H1 (cell line): ENCODE results near the gene RUNX1. TPM values are rescaled to one million over a fixed set of nuclear protein-coding genes. Genes with fewer than 3 reads are reported as not detected.

Source experiments
- CTCF ChIA-PET: fragments of 300-600 bp; sonication (Branson Sonifier 250); formaldehyde crosslinking; loops from one replicate; lab custom pipeline; 2021; ENCODE audit not compliant: partially characterized antibody; lab: Charles Lee
- POLR2A ChIA-PET: fragments of 300-600 bp; sonication (Branson Sonifier 250); formaldehyde crosslinking; loops from one replicate; lab custom pipeline; 2021; ENCODE audit warnings: inconsistent platforms; ENCODE audit not compliant: partially characterized antibody; lab: Charles Lee
- DNase-seq, 2 experiments: peaks; one replicate each; pipeline versions ENCODE4 v3.0.0 to v3.0.0-alpha.2; 2010 to 2022; ENCODE audit warnings: low spot score in 2 of 2, low read depth in 1 of 2, mixed read lengths in 1 of 2
- FAIRE-seq: peaks from 2 replicates; lab custom pipeline; 2011; peaks lifted over from hg19 to GRCh38; lab: Jason Lieb, UNC
- H2AFZ ChIP-seq: 2 replicates; pipeline ENCODE4 v1.8.1; 2012; ENCODE audit warnings: low read length, inconsistent platforms
- H2AK5ac ChIP-seq: 2 replicates; pipeline ENCODE4 v1.6.1; 2013; ENCODE audit warnings: low read depth, low read length
- H2BK120ac ChIP-seq: replicated peaks from 2 replicates; pipeline ENCODE3; 2013; ENCODE audit warnings: low read depth, low read length, inconsistent platforms
- H2BK12ac ChIP-seq: 2 replicates; pipeline ENCODE4 v1.6.1; 2013; ENCODE audit warnings: low read depth, low read length
- H2BK15ac ChIP-seq: 2 replicates; pipeline ENCODE4 v1.6.1; 2013; ENCODE audit warnings: low read length
- H2BK20ac ChIP-seq: 2 replicates; pipeline ENCODE4 v1.6.1; 2013; ENCODE audit warnings: low read length
- H2BK5ac ChIP-seq: 2 replicates; pipeline ENCODE4 v1.6.1; 2013; ENCODE audit warnings: low read depth, low read length
- H3K14ac ChIP-seq: 2 replicates; pipeline ENCODE4 v1.6.1; 2013; ENCODE audit warnings: inconsistent platforms; ENCODE audit not compliant: insufficient read length
- H3K18ac ChIP-seq: 2 replicates; pipeline ENCODE4 v1.6.1; 2013; ENCODE audit warnings: low read length; ENCODE audit errors: extremely low read depth
- H3K23ac ChIP-seq: 2 replicates; pipeline ENCODE4 v1.6.1; 2013; ENCODE audit warnings: inconsistent platforms; ENCODE audit not compliant: insufficient read length
- H3K23me2 ChIP-seq: 2 replicates; pipeline ENCODE4 v1.6.1; 2013; ENCODE audit warnings: low read depth, low read length
- H3K27ac ChIP-seq: 2 replicates; pipeline ENCODE4 v1.6.1; 2011; ENCODE audit warnings: low read depth, low read length, inconsistent platforms
- H3K27me3 ChIP-seq, 4 experiments: replicated peaks in 1 of 4; 1 replicate in 1 of 4; 2 replicates in 3 of 4; pipeline versions ENCODE4 v1.6.1 to v1.8.1; 2011 to 2013; ENCODE audit warnings: low read length in 3 of 4, mild to moderate bottlenecking in 3 of 4, inconsistent platforms in 2 of 4, mixed read lengths in 2 of 4, moderate library complexity in 1 of 4; ENCODE audit not compliant: control insufficient read depth in 3 of 4, insufficient read depth in 3 of 4; ENCODE audit errors: extremely low read depth in 1 of 4
- H3K36me3 ChIP-seq, 4 experiments: 2 replicates each; pipeline versions ENCODE4 v1.6.1 to v1.8.1; 2011 to 2013; ENCODE audit warnings: mild to moderate bottlenecking in 4 of 4, low read length in 3 of 4, moderate library complexity in 2 of 4, control low read depth in 1 of 4, inconsistent platforms in 1 of 4; ENCODE audit not compliant: insufficient read depth in 4 of 4, control insufficient read depth in 2 of 4
- H3K4ac ChIP-seq: replicated peaks from 2 replicates; pipeline ENCODE3; 2013; ENCODE audit warnings: low read length, low read depth, mixed read lengths, inconsistent platforms; ENCODE audit not compliant: insufficient read length
- H3K4me1 ChIP-seq, 4 experiments: replicated peaks in 1 of 4; 1 replicate in 1 of 4; 2 replicates in 3 of 4; pipeline versions ENCODE4 v1.6.1 to v1.8.1; 2011 to 2013; ENCODE audit warnings: low read length in 3 of 4, inconsistent platforms in 2 of 4, mixed read lengths in 1 of 4; ENCODE audit not compliant: insufficient read depth in 4 of 4, control insufficient read depth in 3 of 4
- H3K4me2 ChIP-seq, 2 experiments: 2 replicates each; pipeline versions ENCODE4 v1.6.1 to v1.8.1; 2011 to 2013; ENCODE audit warnings: low read depth in 2 of 2, low read length in 2 of 2, control low read depth in 1 of 2, inconsistent platforms in 1 of 2, mild to moderate bottlenecking in 1 of 2; ENCODE audit not compliant: insufficient read depth in 1 of 2
- H3K4me3 ChIP-seq, 4 experiments: fragments of 200-600, 300-600 bp in 1 of 4; sonication (generic), shearing (Covaris generic), sonication (Bioruptor Twin) in 1 of 4; 2 replicates each; pipeline versions ENCODE4 v1.5.1 to v1.8.1; 2011 to 2016; ENCODE audit warnings: low read length in 4 of 4, low read depth in 3 of 4, control low read depth in 2 of 4, inconsistent platforms in 2 of 4, mild to moderate bottlenecking in 2 of 4, mixed read lengths in 1 of 4, moderate library complexity in 1 of 4; ENCODE audit not compliant: insufficient read depth in 2 of 4; ENCODE audit errors: extremely low read depth in 1 of 4
- H3K56ac ChIP-seq: replicated peaks from 2 replicates; pipeline ENCODE3; 2013; ENCODE audit warnings: low read depth, mild to moderate bottlenecking, mixed read lengths, low read length, inconsistent platforms; ENCODE audit not compliant: insufficient read length
- H3K79me1 ChIP-seq: 2 replicates; pipeline ENCODE4 v1.6.1; 2013; ENCODE audit warnings: low read depth, low read length, control low read depth
- H3K79me2 ChIP-seq, 2 experiments: 2 replicates each; pipeline versions ENCODE4 v1.6.1 to v1.8.1; 2012 to 2013; ENCODE audit warnings: low read length in 2 of 2, mild to moderate bottlenecking in 2 of 2, inconsistent platforms in 1 of 2; ENCODE audit not compliant: insufficient read depth in 2 of 2, control insufficient read depth in 1 of 2
- H3K9ac ChIP-seq, 4 experiments: replicated peaks in 1 of 4; 1 replicate in 1 of 4; 2 replicates in 3 of 4; pipeline versions ENCODE4 v1.6.1 to v1.8.1; 2011 to 2013; ENCODE audit warnings: low read depth in 3 of 4, low read length in 3 of 4, control low read depth in 2 of 4, mild to moderate bottlenecking in 2 of 4, moderate library complexity in 2 of 4, inconsistent platforms in 1 of 4; ENCODE audit errors: extremely low read depth in 1 of 4
- H3K9me3 ChIP-seq, 2 experiments: 2 replicates each; pipeline versions ENCODE4 v1.6.1 to v1.8.1; 2012 to 2013; ENCODE audit warnings: mild to moderate bottlenecking in 2 of 2, moderate library complexity in 2 of 2, control low read depth in 1 of 2, inconsistent platforms in 1 of 2, low read depth in 1 of 2, low read length in 1 of 2, mixed read lengths in 1 of 2; ENCODE audit not compliant: insufficient read depth in 2 of 2
- H4K20me1 ChIP-seq, 2 experiments: replicated peaks in 1 of 2; 2 replicates each; pipeline versions ENCODE3 to v1.8.1; 2011 to 2013; ENCODE audit warnings: inconsistent platforms in 2 of 2, low read length in 2 of 2, mild to moderate bottlenecking in 1 of 2; ENCODE audit not compliant: insufficient read depth in 2 of 2, control insufficient read depth in 1 of 2
- H4K5ac ChIP-seq: 2 replicates; pipeline ENCODE4 v1.6.1; 2013; ENCODE audit warnings: low read length, low read depth, mixed read lengths, inconsistent platforms; ENCODE audit not compliant: insufficient read length
- H4K8ac ChIP-seq: 2 replicates; pipeline ENCODE4 v1.8.0; 2013; ENCODE audit warnings: mild to moderate bottlenecking, moderate library complexity, low read length, inconsistent platforms; ENCODE audit not compliant: insufficient read depth; ENCODE audit errors: extremely low read depth
- H4K91ac ChIP-seq: replicated peaks from 2 replicates; pipeline ENCODE3; 2013; ENCODE audit warnings: low read length, mixed read lengths, inconsistent platforms; ENCODE audit not compliant: insufficient read length
- BRCA1 ChIP-seq: IDR thresholded peaks from 2 replicates; pipeline ENCODE4 v1.6.1; 2012; ENCODE audit warnings: low read depth, low read length, improper control_type of control experiment
- CBX8 ChIP-seq: fragments of 300-800, 300-1000 bp; sonication (generic); IDR thresholded peaks from 2 replicates; pipeline ENCODE4 v1.7.1; 2016; ENCODE audit warnings: low read depth, low read length, borderline replicate concordance
- FOSL1 ChIP-seq: IDR thresholded peaks from 2 replicates; pipeline ENCODE4 v1.6.1; 2011; ENCODE audit warnings: mild to moderate bottlenecking, low read depth, low read length, moderate library complexity; ENCODE audit not compliant: insufficient read depth
- NANOG ChIP-seq: IDR thresholded peaks from 2 replicates; pipeline ENCODE4 v1.6.1; 2011; ENCODE audit warnings: low read length, low read depth, mild to moderate bottlenecking, inconsistent platforms; ENCODE audit not compliant: insufficient read depth, poor library complexity, severe bottlenecking
- POLR2A ChIP-seq, 2 experiments: IDR thresholded peaks; 1 replicate in 1 of 2; 2 replicates in 1 of 2; pipeline ENCODE4 v1.6.1; 2011; ENCODE audit warnings: low read depth in 2 of 2, low read length in 2 of 2, mild to moderate bottlenecking in 2 of 2; ENCODE audit errors: control extremely low read depth in 1 of 2
- RNF2 ChIP-seq: fragments of 200-900, 300-1000 bp; sonication (generic); IDR thresholded peaks from 2 replicates; pipeline ENCODE4 v1.7.1; 2016; ENCODE audit warnings: borderline replicate concordance, low read depth, mild to moderate bottlenecking, antibody characterized with exemption, low read length; ENCODE audit not compliant: poor library complexity, severe bottlenecking; ENCODE audit errors: missing control alignments
- RXRA ChIP-seq: IDR thresholded peaks from 2 replicates; pipeline ENCODE4 v1.6.1; 2011; ENCODE audit warnings: low read depth, mild to moderate bottlenecking, low read length, moderate library complexity; ENCODE audit not compliant: insufficient read depth
- SIN3A ChIP-seq, 2 experiments: IDR thresholded peaks in 1 of 2; conservative IDR thresholded peaks in 1 of 2; 2 replicates each; pipeline ENCODE4 v1.6.1; 2011 to 2012; ENCODE audit warnings: low read length in 2 of 2, improper control_type of control experiment in 1 of 2, low read depth in 1 of 2, mild to moderate bottlenecking in 1 of 2
- whole genome bisulfite sequencing, 2 experiments: shearing (Covaris generic) in 1 of 2; methylation state at CpG; one replicate each; pipeline versions ENCODE4 v1.1.6 to v1.1.7; 2013 to 2015; ENCODE audit warnings: low lambda C conversion rate in 2 of 2, mixed read lengths in 2 of 2, inconsistent platforms in 1 of 2, low coverage in 1 of 2, missing lambda C conversion rate in 1 of 2; ENCODE audit not compliant: insufficient replicate concordance in 2 of 2, insufficient coverage in 1 of 2, insufficient read length in 1 of 2; ENCODE audit errors: extremely low coverage in 1 of 2, missing lambda C conversion rate in 1 of 2; 5-methylcytosine and 5-hydroxymethylcytosine counted together
- polyA plus RNA-seq, 7 experiments: library from polyadenylated mRNA; depleted of rRNA in 3 of 7; stranded (reverse) in 5 of 7; unstranded in 2 of 7; fragments of >200 nt in 5 of 7; fragments of 200-250 nt in 2 of 7; gene quantifications; 1 replicate in 5 of 7; 2 replicates in 1 of 7; 4 replicates in 1 of 7; pipeline versions ENCODE4 v1.2.1 to v1.2.3, GENCODE V29; 2011 to 2013; ENCODE audit warnings: missing spikeins in 2 of 7, mixed read lengths in 2 of 7
- total RNA-seq: library from RNA; stranded (reverse); fragmentation: NEBNext Ultra II Directional; extraction: Animal tissue kit (Norgen Biotek cat#: 25700); gene quantifications from 2 replicates; pipeline ENCODE4 v1.2.1, GENCODE V29; 2021
- TF ChIP-seq, protein P1 (sequence below): IDR thresholded peaks from 2 replicates; pipeline ENCODE4 v1.6.1; 2012; ENCODE audit warnings: low read length, inconsistent platforms

Gene RUNX1
- total and polyA plus RNA-seq, 2 of the 8 experiments (the other 6 are each of a cell fraction or from before 2014, with no cell fraction given) = 0.20 to 0.60 TPM

GRCh38 chr21:34887105-34887442 lies 162.0 kb downstream of the RUNX1 start:
- Histone ChIP-seq H3K27ac (no peak overlapping the region), H3K4ac (no peak overlapping the region), H3K4me2 (peak overlapping the region; percentile 84 to 97), H3K36me3 (no peaks in the 10 kb centered on the region; a peak in 1 of 8 replicates), H4K91ac (no peak overlapping the region), H3K27me3 (peaks cover 38 to 90% (median 76%) of the 10 kb centered on the region in 4 experiments), H3K9me3 (no peaks in the 10 kb centered on the region), H4K8ac (no peak overlapping the region), H2AK5ac (no peak overlapping the region), H2BK20ac (no peak overlapping the region), H2BK120ac (no peak overlapping the region), H3K79me1 (no peaks in the 10 kb centered on the region), H3K4me1 (peaks cover 3 to 15% (median 9%) of the 10 kb centered on the region in 4 experiments; a peak in 6 of 7 replicates), H2BK12ac (0 out of 2 replicates have a peak overlapping the region, but pooled peaks have one; percentile 9), H3K23ac (no peak overlapping the region), H3K79me2 (no peaks in the 10 kb centered on the region), H2BK5ac (no peak overlapping the region), H3K14ac (no peak overlapping the region), H2BK15ac (no peak overlapping the region), H3K4me3 (peak overlapping the region; percentile 2 to 73 (median 42); a peak in 6 of 8 replicates), H3K23me2 (peaks cover 21% of the 10 kb centered on the region; the same call in 1 of the 2 replicates), H3K9ac (no peak overlapping the region), H2AFZ (no peak overlapping the region), H4K5ac (no peak overlapping the region), H3K56ac (no peak overlapping the region), H4K20me1 (peaks cover 2 to 21% of the 10 kb centered on the region in 2 experiments), H3K18ac (no peak overlapping the region)
- 6% methylated on average over 6 of the region's 15 CpGs; no CpG with 5 or more reads in 1 of the 2 experiments for WGBS, 2 experiments
- POLR2A ChIA-PET = interaction anchor here (0.6 to 1.5 kb wide), 4 partner anchors 22 to 829 kb away, joined by 3 to 4 read pairs (median 3); no protein-coding TSS in a partner anchor
- FAIRE-seq = no peak
- CTCF ChIA-PET = interaction anchor here (0.6 to 4.2 kb wide), 9 partner anchors 12 to 953 kb away, joined by 3 to 22 read pairs (median 3); no protein-coding TSS in a partner anchor
- DNase-seq = no peak
- no peak for TF ChIP-seq RXRA
- TF ChIP-seq BRCA1 = no peak
- no peak for TF ChIP-seq NANOG
- TF ChIP-seq FOSL1 = no peak
- TF ChIP-seq CBX8 = no peak
- TF ChIP-seq SIN3A (conservative IDR thresholded peaks at IDR 0.05 in 1 of 2, IDR thresholded peaks at IDR 0.05 in 1 of 2; ENCODE audit: low read depth in 1 of 2, low read length in 2 of 2) = no peak
- no peak for TF ChIP-seq POLR2A (IDR thresholded peaks at IDR 0.05; ENCODE audit: control extremely low read depth in 1 of 2, low read depth in 2 of 2, low read length in 2 of 2)
- TF ChIP-seq RNF2 = no peak
- TF ChIP-seq, protein P1, sequence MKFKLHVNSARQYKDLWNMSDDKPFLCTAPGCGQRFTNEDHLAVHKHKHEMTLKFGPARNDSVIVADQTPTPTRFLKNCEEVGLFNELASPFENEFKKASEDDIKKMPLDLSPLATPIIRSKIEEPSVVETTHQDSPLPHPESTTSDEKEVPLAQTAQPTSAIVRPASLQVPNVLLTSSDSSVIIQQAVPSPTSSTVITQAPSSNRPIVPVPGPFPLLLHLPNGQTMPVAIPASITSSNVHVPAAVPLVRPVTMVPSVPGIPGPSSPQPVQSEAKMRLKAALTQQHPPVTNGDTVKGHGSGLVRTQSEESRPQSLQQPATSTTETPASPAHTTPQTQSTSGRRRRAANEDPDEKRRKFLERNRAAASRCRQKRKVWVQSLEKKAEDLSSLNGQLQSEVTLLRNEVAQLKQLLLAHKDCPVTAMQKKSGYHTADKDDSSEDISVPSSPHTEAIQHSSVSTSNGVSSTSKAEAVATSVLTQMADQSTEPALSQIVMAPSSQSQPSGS = no peak
